A549 (cell line): ENCODE measurements around the gene CREM. TPM values are rescaled to one million over a fixed set of nuclear protein-coding genes. Genes with fewer than 3 reads are reported as not detected.

ENCODE experiments used
- ATAC-seq, 2 experiments: fragments of 200-7000 bp in 1 of 2; fragments of >200 bp in 1 of 2; cut with Nextera tagmentation in 1 of 2; cut with Tn5 transposase in 1 of 2; 3 replicates each; pipeline versions ENCODE4 v1.8.0 to v1.9.1; 2018 to 2020; ENCODE audit warnings: mild to moderate bottlenecking in 1 of 2, moderate library complexity in 1 of 2
- CTCF ChIA-PET: fragments of 300-600 bp; sonication (Branson Sonifier 250); formaldehyde crosslinking; extraction: SDS; loops from one replicate; lab custom pipeline; 2021; ENCODE audit warnings: antibody characterized with exemption, inconsistent platforms; lab: Yijun Ruan, JAX
- POLR2A ChIA-PET: fragments of 350-600 bp; formaldehyde crosslinking; extraction: SDS; loops from one replicate; lab custom pipeline; 2021; ENCODE audit warnings: antibody characterized with exemption, inconsistent platforms; lab: Yijun Ruan, JAX
- DNase-seq, 2 experiments: peaks; one replicate each; pipeline versions ENCODE4 v3.0.0 to v3.0.0-alpha.2; 2011 to 2016; ENCODE audit warnings: low read depth in 1 of 2, low spot score in 1 of 2
- FAIRE-seq: peaks from 2 replicates; lab custom pipeline; 2011; peaks lifted over from hg19 to GRCh38; lab: Jason Lieb, UNC
- H3K27ac ChIP-seq, 2 experiments: fragments of >200 bp; sonication (Bioruptor Twin); formaldehyde crosslinking; 3 replicates each; pipeline ENCODE4 v1.5.1; 2016 to 2017
- H3K4me1 ChIP-seq: fragments of >200 bp; sonication (Bioruptor Twin); formaldehyde crosslinking; 3 replicates; pipeline ENCODE4 v1.6.1; 2016
- H3K4me2 ChIP-seq: fragments of >200 bp; sonication (Bioruptor Twin); formaldehyde crosslinking; 3 replicates; pipeline ENCODE4 v1.6.1; 2016
- H3K4me3 ChIP-seq: fragments of >200 bp; sonication (Bioruptor Twin); formaldehyde crosslinking; 3 replicates; pipeline ENCODE4 v1.5.1; 2016
- H3K9me3 ChIP-seq: fragments of >200 bp; sonication (Bioruptor Twin); formaldehyde crosslinking; 3 replicates; pipeline ENCODE4 v1.6.1; 2016
- BHLHE40 ChIP-seq: IDR thresholded peaks from 2 replicates; pipeline ENCODE4 v1.6.1; 2012; ENCODE audit warnings: low read depth, low read length, inconsistent platforms
- CBX2 ChIP-seq: fragments of 200-600 bp; sonication (generic); IDR thresholded peaks from 2 replicates; pipeline ENCODE4 v1.6.1; 2016; ENCODE audit warnings: low read depth, mild to moderate bottlenecking, borderline replicate concordance
- CHD4 ChIP-seq: fragments of 200-600 bp; sonication (generic); IDR thresholded peaks from 2 replicates; pipeline ENCODE4 v1.6.1; 2016; ENCODE audit warnings: antibody characterized with exemption, mild to moderate bottlenecking, borderline replicate concordance
- EHMT2 ChIP-seq: fragments of 200-600 bp; sonication (generic); IDR thresholded peaks from 2 replicates; pipeline ENCODE4 v1.6.1; 2016; ENCODE audit warnings: antibody characterized with exemption, low read depth, mild to moderate bottlenecking, moderate library complexity
- ESRRA ChIP-seq: fragments of 150-350 bp; IDR thresholded peaks from 2 replicates; pipeline ENCODE4 v1.6.1; 2014; ENCODE audit warnings: mild to moderate bottlenecking, low read length, borderline replicate concordance
- FOSB ChIP-seq: fragments of 250-450 bp; sonication (Bioruptor Pico); IDR thresholded peaks from 2 replicates; pipeline ENCODE4 v1.5.0; 2020; ENCODE audit warnings: mild to moderate bottlenecking, moderate library complexity
- FOXS1 ChIP-seq: fragments of 250-450 bp; sonication (Bioruptor Pico); IDR thresholded peaks from 2 replicates; pipeline ENCODE4 v1.5.0; 2020; ENCODE audit warnings: mild to moderate bottlenecking, moderate library complexity
- HES2 ChIP-seq: fragments of >200 bp; sonication (Bioruptor Twin); formaldehyde crosslinking; IDR thresholded peaks from 2 replicates; pipeline ENCODE4 v1.6.1; 2016
- HEYL ChIP-seq: fragments of 250-450 bp; sonication (Bioruptor Pico); IDR thresholded peaks from 2 replicates; pipeline ENCODE4 v1.8.0; 2021; ENCODE audit warnings: mild to moderate bottlenecking, moderate library complexity
- HMGXB4 ChIP-seq: fragments of 250-450 bp; sonication (Bioruptor Pico); IDR thresholded peaks from 2 replicates; pipeline ENCODE4 v1.5.0; 2021; ENCODE audit warnings: mild to moderate bottlenecking, moderate library complexity, borderline replicate concordance
- HOXB5 ChIP-seq: fragments of 250-450 bp; sonication (Bioruptor Pico); IDR thresholded peaks from 2 replicates; pipeline ENCODE4 v1.5.0; 2020; ENCODE audit warnings: mild to moderate bottlenecking, moderate library complexity
- JUNB ChIP-seq: fragments of >200 bp; sonication (Bioruptor Twin); formaldehyde crosslinking; IDR thresholded peaks from 2 replicates; pipeline ENCODE4 v1.6.1; 2016
- KDM5A ChIP-seq: fragments of 200-600 bp; sonication (generic); IDR thresholded peaks from 2 replicates; pipeline ENCODE4 v1.6.1; 2016; ENCODE audit warnings: antibody characterized with exemption, mild to moderate bottlenecking
- MAFK ChIP-seq: fragments of 450-650 bp; IDR thresholded peaks from 2 replicates; pipeline ENCODE4 v1.6.1; 2014; ENCODE audit not compliant: partially characterized antibody
- MAZ ChIP-seq: fragments of 150-350 bp; IDR thresholded peaks from 2 replicates; pipeline ENCODE4 v1.6.1; 2014; ENCODE audit warnings: antibody characterized with exemption, low read depth, low read length, borderline replicate concordance
- NR3C1 ChIP-seq: fragments of >200 bp; sonication (Bioruptor Twin); formaldehyde crosslinking; IDR thresholded peaks from 3 replicates; pipeline ENCODE4 v1.6.1; 2017
- PHF8 ChIP-seq: fragments of 200-600 bp; sonication (generic); IDR thresholded peaks from 2 replicates; pipeline ENCODE4 v1.6.1; 2016; ENCODE audit warnings: low read depth, mild to moderate bottlenecking, antibody characterized with exemption, moderate library complexity, borderline replicate concordance
- RCOR1 ChIP-seq: fragments of 150-350 bp; IDR thresholded peaks from 2 replicates; pipeline ENCODE4 v1.6.1; 2014; ENCODE audit warnings: antibody characterized with exemption, low read length, low read depth
- RNF2 ChIP-seq: fragments of 200-600 bp; sonication (generic); IDR thresholded peaks from 2 replicates; pipeline ENCODE4 v1.6.1; 2016; ENCODE audit warnings: low read depth, mild to moderate bottlenecking, antibody characterized with exemption, moderate library complexity, borderline replicate concordance
- TP53 ChIP-seq: fragments of 250-450 bp; sonication (Bioruptor Pico); IDR thresholded peaks from 2 replicates; pipeline ENCODE4 v1.5.0; 2021; ENCODE audit warnings: mild to moderate bottlenecking, moderate library complexity
- USF2 ChIP-seq: fragments of 450-650 bp; IDR thresholded peaks from 2 replicates; pipeline ENCODE4 v1.6.1; 2014; ENCODE audit warnings: antibody characterized with exemption
- WGBS: methylation state at CpG from one replicate; pipeline ENCODE4 v1.1.6; 2017; ENCODE audit errors: missing lambda C conversion rate; 5-methylcytosine and 5-hydroxymethylcytosine counted together
- polyA plus RNA-seq, 4 experiments: library from polyadenylated mRNA; depleted of rRNA in 3 of 4; stranded (reverse); fragments of >200 nt; fragmentation: RNase III in 1 of 4; extraction: RNeasy Plus Mini Kit Qiagen cat#74134 plus additional on column Dnase treatment in 1 of 4; gene quantifications; 2 replicates in 3 of 4; 3 replicates in 1 of 4; pipeline ENCODE4 v1.2.3, GENCODE V29; 2011 to 2017
- TF ChIP-seq, protein P1 (sequence below): IDR thresholded peaks from 2 replicates; pipeline ENCODE4 v1.6.1; 2012
- TF ChIP-seq, protein P2 (sequence below): fragments of >200 bp; sonication (Bioruptor Twin); formaldehyde crosslinking; IDR thresholded peaks from 3 replicates; pipeline ENCODE4 v1.6.1; 2016
- TF ChIP-seq, protein P3 (sequence below): IDR thresholded peaks from 2 replicates; pipeline ENCODE4 v1.6.1; 2012

Gene CREM
- polyA plus RNA-seq, 2 of the 4 experiments (the other 2 are of a cell fraction): 53.3 to 112 TPM

GRCh38 chr10:35185260-35186034, 58.8 kb downstream of the CREM start:
- H3K4me3 ChIP-seq: no peak overlapping the region
- no peak overlapping the region for H3K27ac ChIP-seq
- POLR2A ChIA-PET: no interaction called here
- CTCF ChIA-PET: interaction anchor here (0.6 to 3.7 kb wide), 4 partner anchors 10 to 66 kb away, joined by 3 to 21 read pairs (median 9); no protein-coding TSS in a partner anchor
- no peaks in the 10 kb centered on the region for H3K4me1 ChIP-seq
- ATAC-seq: no peak
- WGBS: 80% methylated on average over 8 of the region's 8 CpGs
- no peak for DNase-seq
- FAIRE-seq: no peak
- TF ChIP-seq MAZ (no peak), USF2 (no peak), RNF2 (no peak), CBX2 (no peak), KDM5A (no peak), HOXB5 (no peak), NR3C1 (no peak)
- TF ChIP-seq, protein P1, sequence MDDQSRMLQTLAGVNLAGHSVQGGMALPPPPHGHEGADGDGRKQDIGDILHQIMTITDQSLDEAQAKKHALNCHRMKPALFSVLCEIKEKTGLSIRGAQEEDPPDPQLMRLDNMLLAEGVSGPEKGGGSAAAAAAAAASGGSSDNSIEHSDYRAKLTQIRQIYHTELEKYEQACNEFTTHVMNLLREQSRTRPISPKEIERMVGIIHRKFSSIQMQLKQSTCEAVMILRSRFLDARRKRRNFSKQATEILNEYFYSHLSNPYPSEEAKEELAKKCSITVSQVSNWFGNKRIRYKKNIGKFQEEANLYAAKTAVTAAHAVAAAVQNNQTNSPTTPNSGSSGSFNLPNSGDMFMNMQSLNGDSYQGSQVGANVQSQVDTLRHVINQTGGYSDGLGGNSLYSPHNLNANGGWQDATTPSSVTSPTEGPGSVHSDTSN: no peak
- TF ChIP-seq, protein P2, sequence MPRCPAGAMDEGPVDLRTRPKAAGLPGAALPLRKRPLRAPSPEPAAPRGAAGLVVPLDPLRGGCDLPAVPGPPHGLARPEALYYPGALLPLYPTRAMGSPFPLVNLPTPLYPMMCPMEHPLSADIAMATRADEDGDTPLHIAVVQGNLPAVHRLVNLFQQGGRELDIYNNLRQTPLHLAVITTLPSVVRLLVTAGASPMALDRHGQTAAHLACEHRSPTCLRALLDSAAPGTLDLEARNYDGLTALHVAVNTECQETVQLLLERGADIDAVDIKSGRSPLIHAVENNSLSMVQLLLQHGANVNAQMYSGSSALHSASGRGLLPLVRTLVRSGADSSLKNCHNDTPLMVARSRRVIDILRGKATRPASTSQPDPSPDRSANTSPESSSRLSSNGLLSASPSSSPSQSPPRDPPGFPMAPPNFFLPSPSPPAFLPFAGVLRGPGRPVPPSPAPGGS: no peak
- no peak overlapping the region for H3K4me2 ChIP-seq
- no peaks in the 10 kb centered on the region for H3K9me3 ChIP-seq

GRCh38 chr10:35188954-35189353, 62.3 kb downstream of the CREM start:
- Histone ChIP-seq H3K4me1 (no peaks in the 10 kb centered on the region), H3K9me3 (no peaks in the 10 kb centered on the region), H3K27ac (no peak overlapping the region), H3K4me3 (no peak overlapping the region), H3K4me2 (no peak overlapping the region)
- DNase-seq: no peak
- CTCF ChIA-PET: interaction anchor here (0.6 to 1.0 kb wide), 3 partner anchors 24 to 247 kb away, joined by 3 to 5 read pairs (median 4); no protein-coding TSS in a partner anchor
- POLR2A ChIA-PET: no interaction called here
- 95% methylated on average over 3 of the region's 3 CpGs for WGBS
- no peak for FAIRE-seq
- TF ChIP-seq BHLHE40: no peak
- TF ChIP-seq, protein P3, sequence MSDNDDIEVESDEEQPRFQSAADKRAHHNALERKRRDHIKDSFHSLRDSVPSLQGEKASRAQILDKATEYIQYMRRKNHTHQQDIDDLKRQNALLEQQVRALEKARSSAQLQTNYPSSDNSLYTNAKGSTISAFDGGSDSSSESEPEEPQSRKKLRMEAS: no peak
- TF ChIP-seq HEYL (CRISPR knock-in tag): no peak
- TF ChIP-seq MAFK: peak; percentile 55
- ATAC-seq: no peak

DNA sequence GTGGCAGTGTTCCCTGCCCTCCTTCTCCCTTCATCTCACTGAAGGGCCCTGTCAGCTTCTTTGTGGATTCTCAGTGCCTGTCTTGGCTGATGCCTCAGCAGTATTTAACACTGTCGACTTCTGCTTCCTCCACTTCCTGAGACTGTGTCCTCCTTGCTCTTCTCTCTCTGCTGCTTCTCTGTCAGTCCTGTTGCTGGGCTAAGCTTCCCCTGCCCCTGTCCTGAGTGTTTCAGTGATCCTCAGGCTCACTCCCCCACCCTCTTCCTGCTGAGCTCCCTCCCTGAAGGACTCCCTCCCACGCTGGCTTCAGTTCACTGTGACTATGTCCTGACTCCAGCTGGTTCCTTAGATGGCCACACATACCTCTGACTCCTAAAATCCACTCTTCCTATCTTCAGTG, 64.9 kb downstream of the CREM start:
- DNase-seq: no peak
- TF ChIP-seq CHD4: no peak
- no peak for TF ChIP-seq FOSB
- no peak for TF ChIP-seq ESRRA
- no peak for TF ChIP-seq FOXS1 (CRISPR knock-in tag)
- TF ChIP-seq EHMT2: no peak
- TF ChIP-seq RCOR1: no peak
- no peak for TF ChIP-seq HMGXB4 (CRISPR knock-in tag)
- no peak for TF ChIP-seq TP53
- TF ChIP-seq HES2: no peak
- TF ChIP-seq JUNB: no peak
- TF ChIP-seq RNF2: no peak
- no peak for TF ChIP-seq PHF8
- ChIA-PET POLR2A (no interaction called here), CTCF (interaction anchor here (0.9 to 1.4 kb wide), 3 partner anchors 16 to 139 kb away, joined by 3 to 4 read pairs (median 3); no protein-coding TSS in a partner anchor)
- Histone ChIP-seq H3K4me2 (no peak overlapping the region), H3K4me1 (peaks cover 10% of the 10 kb centered on the region), H3K27ac (no peak overlapping the region), H3K4me3 (no peak overlapping the region), H3K9me3 (no peaks in the 10 kb centered on the region)
- WGBS: 71% methylated on average over 2 of the region's 2 CpGs
- no peak for ATAC-seq
- FAIRE-seq: no peak
